NCI-H1436 (cell line): Measurements from ENCODE around the gene RGS8.

Source experiments
- DNase-seq: peaks from one replicate; lab custom pipeline; 2025; lab: John Stamatoyannopoulos, UW

The RGS8 gene, protein sequence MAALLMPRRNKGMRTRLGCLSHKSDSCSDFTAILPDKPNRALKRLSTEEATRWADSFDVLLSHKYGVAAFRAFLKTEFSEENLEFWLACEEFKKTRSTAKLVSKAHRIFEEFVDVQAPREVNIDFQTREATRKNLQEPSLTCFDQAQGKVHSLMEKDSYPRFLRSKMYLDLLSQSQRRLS

GRCh38 chr1:182684116-182684828 is at the start of gene RGS8:
Gene RGS8, minus strand, starts transcription at chr1:182684587. Its CDS starts 14,938 bp downstream, at chr1:182669649.
- no peak for DNase-seq

- no peak for DNase-seq
These were observed 47.6 kb upstream of the RGS8 start for GRCh38 chr1:182731852-182732575.

DNA sequence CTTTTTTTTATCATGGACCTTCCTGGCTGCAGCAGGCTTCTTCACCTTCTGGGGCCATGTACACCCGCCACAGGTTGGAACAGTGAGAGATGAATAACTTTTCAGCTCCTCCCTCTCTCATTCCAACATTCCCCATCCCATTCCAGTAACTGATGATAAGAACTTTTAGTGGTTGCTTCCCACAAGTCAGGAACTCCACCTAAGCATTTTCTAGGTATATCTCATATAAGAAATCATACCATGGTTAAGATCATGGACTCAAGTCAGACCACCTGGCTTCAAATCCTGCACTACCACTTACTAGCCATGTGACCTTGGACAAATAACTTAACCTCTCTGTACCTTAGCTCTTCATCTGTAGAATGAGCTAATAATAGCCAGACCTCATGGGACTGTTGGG is 42.5 kb upstream of the RGS8 start:
- no peak for DNase-seq

- no peak for DNase-seq
These were observed 41.2 kb upstream of the RGS8 start for GRCh38 chr1:182725259-182726255.

DNA sequence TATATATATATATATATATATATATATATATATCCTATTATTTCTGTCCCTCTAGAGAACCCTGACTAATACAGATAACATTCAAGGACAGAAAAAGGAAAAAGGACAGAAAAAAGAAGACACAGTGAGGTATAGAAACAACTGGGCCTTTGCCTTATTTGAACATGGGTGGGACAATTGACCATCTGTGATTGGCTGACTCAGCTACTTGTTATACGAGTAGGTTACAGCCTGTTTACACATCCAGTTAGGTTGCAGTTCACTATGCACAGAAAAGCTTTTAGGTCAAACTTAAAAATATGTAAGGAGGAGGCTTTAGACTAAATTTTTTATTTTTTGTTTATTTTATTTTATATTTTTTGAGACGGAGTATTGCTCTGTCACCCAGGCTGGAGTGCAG is 39.8 kb upstream of the RGS8 start:
- no peak for DNase-seq

- DNase-seq = no peak
These were observed 38.8 kb upstream of the RGS8 start for GRCh38 chr1:182723200-182723599.

DNA sequence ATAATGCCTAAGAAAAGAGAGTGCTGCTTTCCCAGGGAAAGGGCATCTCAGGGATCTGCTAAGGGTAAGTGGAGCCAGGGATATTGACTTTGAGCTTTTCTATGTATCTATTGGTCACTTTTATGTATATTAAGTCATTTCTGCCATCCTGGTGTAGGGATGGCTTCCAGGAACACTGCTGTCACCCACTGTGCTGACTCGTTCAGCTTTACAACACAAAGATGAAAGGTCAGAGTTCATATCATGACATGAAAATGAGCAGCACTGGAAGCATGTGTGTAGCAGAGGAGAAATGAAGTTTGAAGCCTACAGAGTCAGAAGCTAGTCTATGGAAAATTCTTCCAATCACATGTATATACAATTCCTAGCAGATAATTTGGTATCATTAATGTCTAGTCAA is 37.1 kb upstream of the RGS8 start:
- DNase-seq = no peak

DNA sequence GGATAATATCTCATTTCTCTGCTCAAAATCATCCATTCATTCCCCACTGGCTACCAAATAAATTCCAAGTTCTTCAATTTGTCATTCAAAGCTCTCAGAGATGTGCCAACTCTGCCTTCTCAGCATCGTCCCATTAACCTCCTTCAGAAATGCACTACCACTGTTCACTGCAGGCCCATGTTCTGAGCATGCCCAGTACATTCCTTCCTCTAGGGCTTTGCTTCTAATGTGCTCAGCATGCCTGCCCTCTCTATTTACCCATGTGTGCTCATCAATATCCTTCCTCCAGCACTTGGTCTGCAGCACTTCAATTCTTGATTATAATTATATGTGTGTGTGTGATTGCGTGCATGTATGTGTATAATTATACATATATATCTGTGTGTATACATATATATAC is 36.1 kb upstream of the RGS8 start:
- no peak for DNase-seq

- DNase-seq = no peak
These were observed 35.2 kb upstream of the RGS8 start for GRCh38 chr1:182719553-182719952.

DNA sequence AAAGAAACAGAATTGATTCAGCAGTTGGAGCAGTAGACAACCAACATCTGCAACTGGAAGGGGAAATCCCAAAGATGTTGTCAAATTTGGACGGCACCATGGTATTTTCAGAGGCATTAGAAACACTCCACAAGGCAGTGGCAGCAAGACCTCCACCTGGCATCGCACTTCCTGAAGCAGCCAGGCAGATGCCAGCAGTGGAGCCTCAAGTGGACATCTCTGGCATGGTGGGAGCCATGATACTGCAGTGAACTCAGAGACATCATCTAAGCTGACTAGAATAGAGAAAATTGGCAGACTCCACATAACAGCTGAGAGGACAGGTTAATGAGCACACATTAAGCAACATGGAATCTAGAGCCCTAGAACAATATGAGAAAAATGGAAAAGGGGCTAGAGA is 33.9 kb upstream of the RGS8 start:
- DNase-seq = no peak

DNA sequence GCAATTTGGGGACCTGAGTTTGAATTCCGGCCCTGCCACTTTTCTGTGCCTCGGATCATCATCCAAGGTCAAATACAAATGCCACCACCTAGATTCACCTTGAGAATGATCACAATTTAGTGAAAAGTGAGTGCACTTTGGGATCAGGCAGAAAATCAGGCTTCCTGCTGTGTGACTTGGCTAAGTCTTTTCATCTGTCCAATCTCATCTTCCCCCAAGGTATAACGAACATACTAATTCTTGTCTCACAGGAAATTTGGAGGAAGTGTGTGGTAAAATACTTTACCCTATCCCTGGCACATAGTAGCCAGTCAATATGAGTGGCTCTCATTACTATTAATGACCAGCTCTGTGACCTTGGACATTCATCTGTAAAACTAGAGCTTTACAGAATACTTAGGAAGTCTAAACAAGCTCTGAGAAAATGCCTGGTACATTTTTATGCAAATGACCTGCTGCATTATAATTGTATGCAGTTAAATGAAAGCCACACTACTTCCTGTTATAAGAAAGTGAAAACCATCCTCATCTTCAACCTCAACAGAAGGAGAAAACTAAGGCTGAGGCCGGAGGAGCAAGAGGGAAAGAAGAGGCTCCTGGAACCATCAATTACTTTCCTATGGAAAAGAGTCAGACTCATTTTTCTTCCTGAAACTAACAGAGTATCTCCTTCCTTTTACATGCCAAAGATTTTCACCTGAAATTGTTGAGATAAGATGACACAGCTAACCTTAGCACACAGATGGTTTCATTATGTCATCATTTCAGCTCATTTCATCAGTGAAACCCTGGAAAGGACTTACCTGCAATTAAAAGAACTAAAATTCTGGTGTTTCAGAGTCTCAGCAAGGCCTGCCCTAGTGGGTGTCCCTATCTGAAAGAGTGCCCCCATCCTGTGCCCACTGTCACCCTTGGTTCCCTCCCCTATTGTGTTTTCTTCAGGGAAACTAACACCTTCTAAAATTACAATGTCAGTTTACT is 32.6 kb upstream of the RGS8 start:
- DNase-seq = no peak

DNA sequence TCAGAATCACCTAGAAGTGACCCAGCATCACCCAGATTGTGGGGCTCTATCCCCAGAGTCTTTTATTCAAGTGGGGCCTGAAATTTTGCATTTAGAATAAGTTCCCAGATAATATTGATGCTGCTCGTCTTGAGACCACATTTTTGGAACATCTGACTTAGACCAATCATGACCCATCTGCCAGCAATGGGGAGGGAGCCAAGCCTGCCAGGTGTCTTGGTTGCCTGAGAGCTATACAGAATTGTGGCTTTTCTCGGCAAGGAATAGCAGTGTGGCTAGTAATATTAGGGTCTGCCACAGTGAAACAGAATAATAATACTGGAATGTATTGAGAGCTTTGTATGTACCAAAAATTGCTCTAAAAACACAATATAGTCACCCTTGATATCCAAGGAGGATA is 31.1 kb upstream of the RGS8 start:
- DNase-seq = no peak

GRCh38 chr1:182714546-182714945 is 30.2 kb upstream of the RGS8 start:
- no peak for DNase-seq

DNA sequence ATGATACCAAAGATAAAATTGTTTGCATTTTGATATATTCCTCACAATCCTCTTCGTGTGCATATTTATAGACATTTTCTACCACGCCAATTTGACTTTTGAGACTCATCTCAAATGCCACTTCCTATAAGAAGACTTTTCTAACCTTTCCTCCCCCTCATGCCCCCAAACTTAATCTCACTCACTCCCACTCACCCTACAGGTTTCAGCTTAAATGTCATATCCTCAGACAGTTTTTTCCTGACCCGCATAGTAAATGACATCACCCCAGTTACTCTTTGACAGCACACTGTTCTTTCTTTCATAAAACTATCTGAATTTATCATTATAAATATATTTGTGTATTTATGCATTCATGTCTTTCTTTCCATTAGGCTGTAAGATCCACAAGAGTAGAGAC is 29.6 kb upstream of the RGS8 start:
- DNase-seq = no peak

GRCh38 chr1:182713492-182713891 is 29.1 kb upstream of the RGS8 start:
- no peak for DNase-seq

DNA sequence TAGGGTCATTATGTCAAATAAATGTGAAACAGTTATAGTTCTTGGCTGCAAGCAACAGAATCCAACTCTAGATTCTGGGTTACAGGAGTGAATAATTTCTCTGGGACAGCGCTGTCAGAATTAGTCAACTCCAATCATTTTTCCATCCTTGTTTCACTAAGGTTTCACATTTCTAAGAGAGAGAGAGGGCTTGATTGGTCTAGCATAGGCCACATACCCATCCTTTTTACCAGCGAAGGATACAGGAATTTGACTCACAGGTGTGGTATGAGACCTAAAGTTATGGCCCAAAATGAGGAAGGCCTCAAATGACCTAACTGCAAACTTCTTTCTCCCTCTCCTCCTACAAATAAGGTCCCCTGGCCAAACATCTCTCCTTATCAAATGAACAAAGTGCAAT is 25.5 kb upstream of the RGS8 start:
- no peak for DNase-seq

DNA sequence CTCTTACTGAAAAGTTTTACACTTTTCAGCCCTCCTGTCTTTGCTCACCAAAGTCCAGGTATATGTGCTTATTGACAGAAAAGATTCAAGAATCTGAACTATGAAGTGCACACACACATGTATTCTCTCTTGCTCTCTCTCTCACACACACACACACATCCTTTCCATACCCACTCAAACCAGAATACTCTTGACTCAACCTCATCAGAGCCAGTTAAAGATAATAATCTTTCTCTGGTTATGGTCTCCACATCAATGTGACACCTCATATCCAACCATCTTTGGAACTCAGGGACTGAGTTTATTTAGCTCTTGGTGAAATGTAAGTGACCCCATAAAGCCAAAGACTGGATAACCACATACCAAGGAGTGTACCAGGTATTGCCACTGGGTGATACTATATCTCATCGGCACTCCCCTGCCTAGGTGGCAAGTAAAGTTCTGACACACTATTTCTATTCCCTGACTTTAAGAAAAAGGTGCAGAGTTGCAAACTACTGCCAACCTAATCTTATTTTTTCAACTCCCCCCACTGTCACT is 24.9 kb upstream of the RGS8 start:
- no peak for DNase-seq

- no peak for DNase-seq
These were observed 22.7 kb upstream of the RGS8 start for GRCh38 chr1:182707122-182707521.

- DNase-seq = no peak
These were observed 20.3 kb upstream of the RGS8 start for GRCh38 chr1:182704677-182705076.

GRCh38 chr1:182703539-182703938 is 19.2 kb upstream of the RGS8 start:
- peak; percentile 46 for DNase-seq
